Vagina (tissue), 2 donors: ENCODE data around the gene NELFB.

ENCODE experiments used
- CTCF ChIP-seq, 3 experiments: fragments of 450-650 bp in 2 of 3; fragments of 200-600 bp in 1 of 3; sonication (generic) in 1 of 3; IDR thresholded peaks; one replicate each; pipeline ENCODE4 v1.5.1; 2017 to 2019; ENCODE audit warnings: antibody characterized with exemption in 3 of 3, mild to moderate bottlenecking in 2 of 3, moderate library complexity in 2 of 3
- POLR2A ChIP-seq, 2 donors: fragments of 450-650 bp; IDR thresholded peaks; one replicate each; pipeline ENCODE4 v1.6.1; 2017; ENCODE audit warnings: antibody characterized with exemption in 2 of 2, mild to moderate bottlenecking in 2 of 2, moderate library complexity in 2 of 2

DNA sequence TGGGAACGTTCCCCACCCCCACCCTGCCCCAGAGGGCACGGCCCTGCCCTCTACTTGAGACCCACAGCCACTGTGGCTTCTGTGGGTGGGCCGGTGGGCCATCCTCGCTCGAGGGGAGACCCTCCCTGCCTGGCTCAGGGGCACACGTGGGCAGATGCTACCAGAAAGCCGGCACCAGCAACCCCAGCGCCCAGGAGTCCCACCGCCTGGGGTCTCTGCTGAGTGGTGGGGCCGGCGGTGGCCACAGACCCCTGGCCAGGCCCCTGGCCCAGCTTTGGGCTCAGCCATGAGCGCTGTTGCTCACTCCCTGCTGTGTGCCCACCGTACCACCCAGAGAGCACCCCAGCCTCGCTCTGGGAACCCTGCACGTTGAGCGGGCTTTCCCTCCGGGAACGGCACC is 63.5 kb downstream of the NELFB start:
- no peak for TF ChIP-seq POLR2A (IDR thresholded peaks at IDR 0.05)
- TF ChIP-seq CTCF (IDR thresholded peaks at IDR 0.05), result no peak
